Stimulated activated memory B cell treated with anti-CD40 and anti-IgM and Interleukin-4, amounts not matched to agents 10 μg/mL and 1 μg/mL and 100 μg/mL, for 72 hours (primary cell): ENCODE measurements around the gene TAF1A.

ENCODE experiments used
- ATAC-seq: fragments of 150-1000 bp; cut with Tn5 transposase; 2 replicates; pipeline ENCODE4 v1.10.0; 2021
- H3K27ac Mint-ChIP-seq: one replicate; pipeline ENCODE4 v1.8.0; 2022; ENCODE audit warnings: mild to moderate bottlenecking, mixed read lengths
- H3K27me3 Mint-ChIP-seq: one replicate; pipeline ENCODE4 v1.8.0; 2022; ENCODE audit warnings: mixed read lengths
- H3K36me3 Mint-ChIP-seq: one replicate; pipeline ENCODE4 v1.8.0; 2022; ENCODE audit warnings: mixed read lengths
- H3K4me1 Mint-ChIP-seq: one replicate; pipeline ENCODE4 v1.8.0; 2022; ENCODE audit warnings: mixed read lengths
- H3K4me3 Mint-ChIP-seq: one replicate; pipeline ENCODE4 v1.8.0; 2022; ENCODE audit warnings: mild to moderate bottlenecking, moderate library complexity, mixed read lengths
- H3K9me3 Mint-ChIP-seq: one replicate; pipeline ENCODE4 v1.8.0; 2022; ENCODE audit warnings: mixed read lengths

The TAF1A gene

DNA sequence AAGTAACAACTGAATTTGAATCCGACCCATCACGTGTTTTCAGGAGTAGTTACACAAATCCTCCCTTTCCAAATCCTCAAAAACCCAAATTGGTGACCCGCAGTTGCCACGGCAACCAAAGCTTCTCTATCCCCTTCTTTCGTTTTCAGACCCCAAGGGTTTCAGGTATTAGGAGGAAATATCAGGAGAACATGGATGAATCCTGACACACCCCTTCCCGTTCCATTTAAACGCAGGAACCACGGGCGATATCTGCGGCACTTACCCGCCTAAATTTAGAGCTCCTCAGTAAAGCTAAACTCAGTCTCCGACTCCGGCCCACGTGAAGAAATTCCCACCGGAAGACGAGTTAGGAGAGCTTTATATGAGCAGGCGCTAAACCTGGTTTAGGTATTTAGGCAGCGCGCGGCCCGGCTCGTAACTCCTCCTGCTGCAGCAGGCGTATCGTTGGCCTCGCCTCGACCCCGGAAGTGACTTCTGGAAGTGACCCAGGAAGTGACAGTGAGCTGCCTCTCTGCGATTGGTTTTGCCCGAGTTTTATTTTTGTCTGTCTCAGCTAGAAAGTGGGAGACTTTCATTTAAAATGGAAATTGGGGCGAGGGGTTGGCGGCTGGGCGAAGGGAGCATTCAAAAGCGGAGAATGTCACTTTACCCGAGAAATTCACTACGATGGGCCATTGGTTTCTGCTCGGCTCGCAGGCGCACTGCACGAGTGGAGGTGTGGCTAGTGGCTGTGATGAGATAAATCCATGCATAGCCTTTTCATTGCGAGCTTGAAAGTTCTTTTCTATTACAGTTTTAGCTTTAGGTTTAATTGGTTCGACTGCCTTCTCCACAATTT lies at the start of gene TAF1A:
TAF1A (minus strand) TSS at position 472 of the 841 bp plus-strand sequence.
- Mint-ChIP-seq H3K27me3 (no peaks in the 10 kb centered on the region), H3K4me3 (peak within 1 kb of the TSS; percentile 91), H3K4me1 (peaks cover 56% of the 10 kb centered on the region), H3K36me3 (peaks cover 22% of the 10 kb centered on the region), H3K27ac (peak within 1 kb of the TSS; percentile 92), H3K9me3 (no peaks in the 10 kb centered on the region)
- ATAC-seq, result peak; percentile 99

GRCh38 chr1:222634180-222635013 lies 44.7 kb upstream of the TAF1A start:
- Mint-ChIP-seq H3K4me1 (peaks cover 16% of the 10 kb centered on the region), H3K36me3 (peaks cover 44% of the 10 kb centered on the region), H3K27ac (peak overlapping the region; percentile 9), H3K4me3 (no peak overlapping the region), H3K9me3 (no peaks in the 10 kb centered on the region), H3K27me3 (no peaks in the 10 kb centered on the region)
- ATAC-seq, result peak; percentile 62

DNA sequence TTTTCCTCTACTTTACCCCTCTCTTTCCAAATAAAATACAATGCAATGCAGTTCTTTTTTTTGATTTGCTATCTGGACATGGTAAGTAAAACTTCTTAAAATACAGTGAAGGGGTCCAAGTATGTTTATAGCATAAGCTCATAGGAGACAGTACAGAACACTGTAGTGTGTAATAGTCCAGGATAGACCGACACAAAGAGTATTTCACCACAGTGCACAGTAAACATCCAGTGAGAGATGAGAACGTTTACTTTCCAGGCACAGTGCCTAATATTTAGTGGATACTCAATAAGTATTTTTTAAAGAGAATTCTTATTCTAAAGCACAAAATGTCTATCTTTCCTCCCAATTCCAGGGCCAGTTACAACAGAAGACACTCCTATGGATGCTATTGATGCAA lies 43.0 kb upstream of the TAF1A start:
- Mint-ChIP-seq H3K4me3 (no peak overlapping the region), H3K4me1 (peaks cover 16% of the 10 kb centered on the region), H3K27me3 (no peaks in the 10 kb centered on the region), H3K27ac (no peak overlapping the region), H3K9me3 (no peaks in the 10 kb centered on the region), H3K36me3 (peaks cover 49% of the 10 kb centered on the region)
- no peak for ATAC-seq

DNA sequence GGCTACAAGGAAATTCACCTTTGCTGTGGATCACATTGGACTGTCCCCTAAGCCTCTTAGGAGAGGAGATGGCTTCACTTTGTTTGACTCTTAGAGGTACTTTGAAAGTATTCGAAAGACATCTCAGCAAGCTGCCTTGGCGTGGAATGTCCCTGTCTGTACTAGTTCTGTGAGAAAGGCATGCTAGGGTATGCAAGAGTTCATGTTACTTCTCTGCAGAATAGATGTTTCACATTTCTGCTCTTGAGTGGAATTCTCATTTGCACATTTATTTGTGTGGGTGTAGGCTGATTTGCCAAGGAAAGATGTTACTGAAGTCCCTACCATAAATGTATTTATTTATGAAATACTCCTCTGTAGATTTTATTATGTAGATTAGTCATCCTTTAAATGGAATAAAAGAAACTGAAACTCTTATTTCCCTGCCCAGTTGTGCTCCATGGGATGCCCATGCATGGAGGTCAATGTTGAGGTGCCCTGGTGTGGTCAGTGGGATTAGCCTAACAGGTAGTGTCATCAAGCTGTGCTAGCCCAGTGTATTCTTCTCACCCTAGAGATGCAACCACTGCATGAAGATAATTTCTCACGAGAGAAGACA lies 42.0 kb upstream of the TAF1A start:
- Mint-ChIP-seq H3K27me3 (no peaks in the 10 kb centered on the region), H3K36me3 (peaks cover 54% of the 10 kb centered on the region), H3K4me1 (peaks cover 16% of the 10 kb centered on the region), H3K9me3 (no peaks in the 10 kb centered on the region), H3K27ac (peak overlapping the region; percentile 12), H3K4me3 (no peak overlapping the region)
- ATAC-seq, result no peak

DNA sequence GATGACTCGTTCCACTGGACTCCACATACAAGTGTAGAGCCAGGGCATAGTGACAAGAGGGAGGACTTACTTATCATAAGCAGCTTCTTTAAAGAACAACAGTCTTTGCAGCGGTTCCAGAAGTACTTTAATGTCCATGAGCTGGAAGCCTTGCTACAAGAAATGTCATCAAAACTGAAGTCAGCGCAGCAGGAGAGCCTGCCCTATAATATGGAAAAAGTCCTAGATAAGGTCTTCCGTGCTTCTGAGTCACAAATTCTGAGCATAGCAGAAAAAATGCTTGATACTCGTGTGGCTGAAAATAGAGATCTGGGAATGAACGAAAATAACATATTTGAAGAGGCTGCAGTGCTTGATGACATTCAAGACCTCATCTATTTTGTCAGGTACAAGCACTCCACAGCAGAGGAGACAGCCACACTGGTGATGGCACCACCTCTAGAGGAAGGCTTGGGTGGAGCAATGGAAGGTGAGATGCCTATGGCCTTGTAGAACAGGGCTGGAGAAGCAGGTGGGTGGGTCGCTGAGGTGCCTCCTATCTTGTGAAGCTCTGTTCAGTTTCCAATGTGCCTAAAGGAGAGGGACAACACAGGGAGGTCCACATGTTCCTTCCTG lies 40.3 kb upstream of the TAF1A start:
- no peak for ATAC-seq
- H3K27me3 Mint-ChIP-seq, result no peaks in the 10 kb centered on the region
- no peak overlapping the region for H3K4me3 Mint-ChIP-seq
- H3K27ac Mint-ChIP-seq, result no peak overlapping the region
- H3K36me3 Mint-ChIP-seq, result peaks cover 63% of the 10 kb centered on the region
- no peaks in the 10 kb centered on the region for H3K9me3 Mint-ChIP-seq
- peaks cover 16% of the 10 kb centered on the region for H3K4me1 Mint-ChIP-seq

DNA sequence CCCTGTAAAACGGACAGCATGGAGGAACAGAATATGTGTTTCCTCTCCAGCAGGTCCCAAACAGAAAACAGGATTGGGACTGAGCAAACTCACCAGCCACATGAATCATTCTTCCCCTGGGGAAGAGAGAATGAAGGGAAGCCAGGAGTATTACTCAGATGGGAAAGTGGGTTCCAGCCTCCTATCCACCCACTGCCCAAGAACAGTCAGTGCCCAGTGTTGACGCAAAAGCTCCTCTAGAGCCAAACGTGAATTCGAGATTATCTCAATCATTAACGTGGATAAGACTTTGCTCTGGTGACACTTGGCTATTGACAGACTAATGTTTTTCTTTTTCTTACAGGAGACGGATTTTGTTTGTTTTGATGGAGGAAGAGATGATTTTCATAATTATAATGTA lies 37.5 kb upstream of the TAF1A start:
- ATAC-seq, result no peak
- H3K27me3 Mint-ChIP-seq, result no peaks in the 10 kb centered on the region
- H3K36me3 Mint-ChIP-seq, result peaks cover 67% of the 10 kb centered on the region
- H3K9me3 Mint-ChIP-seq, result no peaks in the 10 kb centered on the region
- H3K4me1 Mint-ChIP-seq, result no peaks in the 10 kb centered on the region
- no peak overlapping the region for H3K4me3 Mint-ChIP-seq
- H3K27ac Mint-ChIP-seq, result peak overlapping the region; percentile 43

DNA sequence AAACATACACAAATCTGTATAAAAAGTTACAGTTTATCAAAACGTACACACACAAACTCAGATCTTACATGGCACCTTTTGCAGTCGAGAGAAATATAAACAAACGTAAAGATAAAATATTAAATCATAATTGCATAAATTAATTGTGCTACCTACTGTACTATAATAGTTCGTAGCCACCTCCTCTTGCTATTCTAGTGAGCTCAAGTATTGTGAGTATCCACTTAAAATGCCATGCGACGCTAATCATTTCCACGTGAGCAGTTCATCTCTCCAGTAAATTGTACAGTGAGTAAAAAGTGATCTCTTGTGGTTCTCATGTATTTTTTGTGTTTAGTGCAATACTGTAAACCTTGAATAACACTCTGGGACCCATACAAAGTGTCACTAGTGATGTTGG lies 34.5 kb upstream of the TAF1A start:
- Mint-ChIP-seq H3K9me3 (no peaks in the 10 kb centered on the region), H3K4me1 (peaks cover 22% of the 10 kb centered on the region), H3K36me3 (peaks cover 59% of the 10 kb centered on the region), H3K4me3 (no peak overlapping the region), H3K27me3 (no peaks in the 10 kb centered on the region), H3K27ac (no peak overlapping the region)
- no peak for ATAC-seq

DNA sequence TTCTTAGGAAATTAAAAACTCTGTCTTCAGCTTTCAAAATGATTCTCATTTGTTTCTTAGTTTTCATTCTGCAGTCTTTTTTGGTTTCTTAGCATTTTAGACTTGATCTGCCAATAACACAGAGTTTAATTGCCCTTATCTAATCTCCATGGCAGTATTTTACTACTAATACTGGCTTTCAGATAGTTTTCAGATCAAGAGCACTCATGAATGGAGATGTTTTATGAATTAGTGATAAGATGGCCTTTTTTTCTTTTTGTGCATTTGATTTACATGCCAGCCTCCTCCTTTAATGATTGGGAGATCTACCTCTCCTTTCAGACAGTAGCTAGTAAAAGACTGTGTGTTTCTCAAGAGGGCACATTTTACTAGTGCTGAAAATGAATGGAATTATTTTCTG lies 33.7 kb upstream of the TAF1A start:
- Mint-ChIP-seq H3K27ac (no peak overlapping the region), H3K4me3 (no peak overlapping the region), H3K4me1 (peaks cover 29% of the 10 kb centered on the region), H3K27me3 (no peaks in the 10 kb centered on the region), H3K9me3 (no peaks in the 10 kb centered on the region), H3K36me3 (peaks cover 52% of the 10 kb centered on the region)
- no peak for ATAC-seq

GRCh38 chr1:222622765-222623164 lies 33.0 kb upstream of the TAF1A start:
- Mint-ChIP-seq H3K27me3 (no peaks in the 10 kb centered on the region), H3K4me3 (no peak overlapping the region), H3K4me1 (peaks cover 29% of the 10 kb centered on the region), H3K9me3 (no peaks in the 10 kb centered on the region), H3K27ac (no peak overlapping the region), H3K36me3 (peaks cover 45% of the 10 kb centered on the region)
- no peak for ATAC-seq

GRCh38 chr1:222620566-222620965 lies 30.8 kb upstream of the TAF1A start:
- no peak for ATAC-seq
- no peaks in the 10 kb centered on the region for H3K27me3 Mint-ChIP-seq
- H3K9me3 Mint-ChIP-seq, result no peaks in the 10 kb centered on the region
- peaks cover 25% of the 10 kb centered on the region for H3K36me3 Mint-ChIP-seq
- H3K4me3 Mint-ChIP-seq, result no peak overlapping the region
- peaks cover 37% of the 10 kb centered on the region for H3K4me1 Mint-ChIP-seq
- no peak overlapping the region for H3K27ac Mint-ChIP-seq

GRCh38 chr1:222618880-222619596 lies 29.3 kb upstream of the TAF1A start:
- Mint-ChIP-seq H3K27ac (peak overlapping the region; percentile 87), H3K36me3 (peaks cover 25% of the 10 kb centered on the region), H3K4me1 (peaks cover 37% of the 10 kb centered on the region), H3K4me3 (peak overlapping the region; percentile 92), H3K27me3 (no peaks in the 10 kb centered on the region), H3K9me3 (no peaks in the 10 kb centered on the region)
- ATAC-seq, result no peak

DNA sequence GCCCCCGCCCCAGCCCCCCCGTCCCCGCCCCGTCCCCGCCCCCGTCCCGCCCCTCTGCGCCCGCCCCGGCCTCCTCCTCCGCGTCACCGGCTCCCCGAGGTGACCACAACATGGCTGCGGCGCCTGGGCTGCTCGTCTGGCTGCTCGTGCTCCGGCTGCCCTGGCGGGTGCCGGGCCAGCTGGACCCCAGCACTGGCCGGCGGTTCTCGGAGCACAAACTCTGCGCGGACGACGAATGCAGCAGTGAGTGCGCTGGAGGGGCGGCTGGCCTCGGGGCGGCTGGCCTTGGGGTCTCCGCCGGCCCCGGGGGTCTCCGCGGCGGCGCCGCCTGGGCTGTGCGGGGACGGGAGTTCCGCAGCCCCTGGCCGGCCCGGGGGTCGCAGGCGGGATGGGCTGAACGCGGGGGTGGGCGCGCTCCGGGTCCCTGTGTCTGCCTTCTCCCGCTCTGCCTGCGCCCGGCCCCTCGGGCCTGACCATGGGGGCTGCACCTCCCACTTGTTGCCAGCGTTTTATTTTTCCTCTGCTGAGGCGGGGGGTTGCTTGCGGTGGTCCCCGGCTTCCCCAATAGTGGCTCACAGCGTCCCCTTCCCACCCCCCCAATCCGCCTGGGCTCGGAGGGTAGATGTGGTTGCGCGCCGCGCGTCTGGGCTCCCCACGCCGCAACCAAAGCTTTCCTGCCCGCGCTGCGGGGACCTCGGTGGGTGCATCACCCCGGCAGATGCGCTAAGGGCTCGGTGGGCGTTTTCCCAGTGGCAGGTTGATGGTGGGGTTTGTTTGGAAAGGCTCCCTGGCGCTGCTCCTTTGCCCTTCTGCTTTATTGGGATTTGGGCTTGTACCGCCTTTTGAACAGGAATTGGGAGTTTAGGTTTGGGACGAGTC lies 28.5 kb upstream of the TAF1A start, which contains the start of gene MIA3:
MIA3 (plus strand) TSS at position 97 of the 879 bp plus-strand sequence; CDS start at position 111, 14 bp downstream.
- H3K27me3 Mint-ChIP-seq, result no peaks in the 10 kb centered on the region
- H3K9me3 Mint-ChIP-seq, result no peaks in the 10 kb centered on the region
- peaks cover 37% of the 10 kb centered on the region for H3K4me1 Mint-ChIP-seq
- ATAC-seq, result peak; percentile 83
- peak within 1 kb of the TSS; percentile 92 for H3K4me3 Mint-ChIP-seq
- H3K27ac Mint-ChIP-seq, result peak within 1 kb of the TSS; percentile 87
- H3K36me3 Mint-ChIP-seq, result peaks cover 20% of the 10 kb centered on the region

DNA sequence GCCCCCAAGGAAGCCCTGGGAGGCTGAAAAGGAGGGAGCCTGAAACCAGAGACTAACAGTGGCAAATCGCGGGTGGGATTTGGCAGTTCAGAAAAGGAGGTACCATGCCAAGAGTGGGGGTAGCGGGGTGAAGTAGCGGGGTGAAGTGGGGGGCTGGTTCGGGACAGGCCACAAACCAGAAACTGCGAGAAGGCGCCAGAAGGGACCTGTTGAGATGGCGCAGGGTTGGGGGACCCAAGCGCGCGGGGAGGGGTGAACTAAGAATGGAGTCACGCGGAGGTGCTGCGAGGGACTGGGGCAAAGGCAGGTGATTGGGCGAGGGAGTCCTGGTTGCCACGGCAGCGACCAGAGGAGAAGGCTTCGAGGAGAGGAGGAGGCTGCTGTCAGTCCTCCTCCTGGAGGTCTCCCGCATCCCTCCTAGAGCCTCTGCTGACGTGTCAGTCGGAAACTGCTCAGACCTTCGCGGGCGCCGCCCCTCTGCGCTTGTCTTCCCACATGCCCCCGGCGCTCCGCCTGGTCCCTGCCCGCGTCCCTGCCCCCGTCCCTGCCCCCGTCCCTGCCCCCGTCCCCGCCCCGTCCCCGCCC lies 27.7 kb upstream of the TAF1A start:
- Mint-ChIP-seq H3K4me1 (peaks cover 37% of the 10 kb centered on the region), H3K27ac (peak overlapping the region; percentile 87), H3K36me3 (peaks cover 12% of the 10 kb centered on the region), H3K9me3 (no peaks in the 10 kb centered on the region), H3K4me3 (peak overlapping the region; percentile 92), H3K27me3 (no peaks in the 10 kb centered on the region)
- ATAC-seq, result peak; percentile 94
